ENCODE measurements around the gene DEPDC1. TPM values are rescaled to one million over a fixed set of nuclear protein-coding genes. Genes with fewer than 3 reads are reported as not detected.
"Not testable (repeated sequence)": the region's sequence is repeated elsewhere in the genome, so short reads cannot be mapped to it uniquely, and the experiment has no call there.

DEPDC1 gene
- 10 to 100 TPM; 15.7 to 17.2 (median 16.8) TPM for polyA plus RNA-seq (ENCODE audit: insufficient read length in 3 of 3)

GRCh38 chr1:68496680-68497357 is at the start of gene DEPDC1:
TSS of gene DEPDC1 (minus strand) at chr1:68497082. CDS start at chr1:68496999, 83 bp downstream.
- peak; percentile 81 to 91 (median 83) for DNase-seq (ENCODE audit: low read depth in 3 of 3, low spot score in 2 of 3)

GRCh38 chr1:68544651-68545050 is 47.8 kb upstream of the DEPDC1 start:
- no peak for DNase-seq (ENCODE audit: low read depth in 3 of 3, low spot score in 2 of 3)

- DNase-seq (ENCODE audit: low read depth in 3 of 3, low spot score in 2 of 3): peak in 1 of 3 donors; percentile 2
Observed at GRCh38 chr1:68542586-68542985, 45.7 kb upstream of the DEPDC1 start.

GRCh38 chr1:68538941-68539340 is 42.1 kb upstream of the DEPDC1 start:
- no peak for DNase-seq (ENCODE audit: low read depth in 3 of 3, low spot score in 2 of 3)

- no peak for DNase-seq (ENCODE audit: low read depth in 3 of 3, low spot score in 2 of 3)
Observed at GRCh38 chr1:68528243-68528642, 31.4 kb upstream of the DEPDC1 start.

GRCh38 chr1:68525781-68526180 is 28.9 kb upstream of the DEPDC1 start:
- no peak for DNase-seq (ENCODE audit: low read depth in 3 of 3, low spot score in 2 of 3)

GRCh38 chr1:68521286-68521685 is 24.4 kb upstream of the DEPDC1 start:
- DNase-seq (ENCODE audit: low read depth in 3 of 3, low spot score in 2 of 3): no peak

GRCh38 chr1:68516066-68516465 is 19.2 kb upstream of the DEPDC1 start:
- no peak for DNase-seq (ENCODE audit: low read depth in 3 of 3, low spot score in 2 of 3)

GRCh38 chr1:68511254-68511653 is 14.4 kb upstream of the DEPDC1 start:
- no peak for DNase-seq (ENCODE audit: low read depth in 3 of 3, low spot score in 2 of 3)

GRCh38 chr1:68506386-68506785 is 9.5 kb upstream of the DEPDC1 start:
- no peak for DNase-seq (ENCODE audit: low read depth in 3 of 3, low spot score in 2 of 3)

- no peak for DNase-seq (ENCODE audit: low read depth in 3 of 3, low spot score in 2 of 3)
Observed at GRCh38 chr1:68503085-68503484, 6.2 kb upstream of the DEPDC1 start.

GRCh38 chr1:68497358-68497698 is 446 bp upstream of the DEPDC1 start:
- no peak for DNase-seq (ENCODE audit: low read depth in 3 of 3, low spot score in 2 of 3)

- DNase-seq (ENCODE audit: low read depth in 3 of 3, low spot score in 2 of 3): no peak
Observed at GRCh38 chr1:68495968-68496679, 758 bp downstream of the DEPDC1 start.

- no peak for DNase-seq (ENCODE audit: low read depth in 3 of 3, low spot score in 2 of 3)
Observed at GRCh38 chr1:68495532-68495931, 1.4 kb downstream of the DEPDC1 start.

- no peak for DNase-seq (ENCODE audit: low read depth in 3 of 3, low spot score in 2 of 3)
Observed at GRCh38 chr1:68493193-68493592, 3.7 kb downstream of the DEPDC1 start.

- not testable (repeated sequence) for DNase-seq (ENCODE audit: low read depth in 3 of 3, low spot score in 2 of 3)
Observed at GRCh38 chr1:68492255-68492654, 4.6 kb downstream of the DEPDC1 start.

- no peak for DNase-seq (ENCODE audit: low read depth in 3 of 3, low spot score in 2 of 3)
Observed at GRCh38 chr1:68490046-68490651, 6.7 kb downstream of the DEPDC1 start.

GRCh38 chr1:68485431-68486022 is 11.4 kb downstream of the DEPDC1 start:
- no peak for DNase-seq (ENCODE audit: low read depth in 3 of 3, low spot score in 2 of 3)

- no peak for DNase-seq (ENCODE audit: low read depth in 3 of 3, low spot score in 2 of 3)
Observed at GRCh38 chr1:68484618-68485017, 12.3 kb downstream of the DEPDC1 start.

- no peak for DNase-seq (ENCODE audit: low read depth in 3 of 3, low spot score in 2 of 3)
Observed at GRCh38 chr1:68481041-68481440, 15.8 kb downstream of the DEPDC1 start.

GRCh38 chr1:68479501-68479900 is 17.4 kb downstream of the DEPDC1 start:
- DNase-seq (ENCODE audit: low read depth in 3 of 3, low spot score in 2 of 3): no peak

GRCh38 chr1:68478662-68479061 is 18.2 kb downstream of the DEPDC1 start:
- DNase-seq (ENCODE audit: low read depth in 3 of 3, low spot score in 2 of 3): no peak
